NCI-H2081 treated with DMSO at 0.1 percent for 48 hours (cell line): Measurements from ENCODE around the gene RUFY1.
"Not testable (repeated sequence)": the region's sequence is repeated elsewhere in the genome, so short reads cannot be mapped to it uniquely, and the experiment has no call there.

Experiments
- DNase-seq: peaks from one replicate; lab custom pipeline; 2025; lab: John Stamatoyannopoulos, UW

The RUFY1 gene

DNA sequence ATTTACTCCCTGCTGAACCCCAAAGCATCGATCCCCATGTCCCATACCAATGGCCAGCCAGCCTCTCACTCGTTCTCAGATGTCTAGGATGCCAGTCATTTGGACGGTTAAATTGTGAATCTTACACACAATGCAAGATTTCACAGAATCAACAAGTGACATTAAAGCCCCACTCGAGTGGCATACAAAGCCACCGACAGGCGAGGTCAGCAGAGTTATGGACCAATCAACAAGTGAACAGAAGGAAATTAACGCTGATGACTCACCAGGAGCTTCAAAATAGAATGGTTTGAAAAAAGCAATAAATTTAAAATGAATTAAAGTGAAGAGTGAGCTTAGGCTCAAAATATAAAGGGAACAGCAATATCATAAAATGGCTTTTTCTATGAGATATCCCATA lies 8.2 kb upstream of the RUFY1 start:
- DNase-seq: no peak

DNA sequence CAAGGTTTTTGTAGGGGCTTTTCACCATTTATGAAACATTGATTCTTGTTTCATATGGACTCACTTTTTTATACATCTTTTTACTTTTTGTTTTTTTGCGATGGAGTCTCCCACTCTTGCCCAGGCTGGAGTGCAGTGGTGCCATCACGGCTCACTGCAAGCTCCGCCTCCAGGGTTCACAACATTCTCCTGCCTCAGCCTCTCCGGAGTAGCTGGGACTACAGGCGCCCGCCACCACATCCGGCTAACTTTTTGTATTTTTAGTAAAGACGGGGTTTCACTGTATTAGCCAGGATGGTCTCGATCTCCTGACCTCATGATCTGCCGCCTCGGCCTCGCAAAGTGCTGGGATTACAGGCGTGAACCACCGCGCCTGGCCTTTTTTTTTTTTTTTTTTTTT lies 7.1 kb upstream of the RUFY1 start:
- DNase-seq: not testable (repeated sequence)

DNA sequence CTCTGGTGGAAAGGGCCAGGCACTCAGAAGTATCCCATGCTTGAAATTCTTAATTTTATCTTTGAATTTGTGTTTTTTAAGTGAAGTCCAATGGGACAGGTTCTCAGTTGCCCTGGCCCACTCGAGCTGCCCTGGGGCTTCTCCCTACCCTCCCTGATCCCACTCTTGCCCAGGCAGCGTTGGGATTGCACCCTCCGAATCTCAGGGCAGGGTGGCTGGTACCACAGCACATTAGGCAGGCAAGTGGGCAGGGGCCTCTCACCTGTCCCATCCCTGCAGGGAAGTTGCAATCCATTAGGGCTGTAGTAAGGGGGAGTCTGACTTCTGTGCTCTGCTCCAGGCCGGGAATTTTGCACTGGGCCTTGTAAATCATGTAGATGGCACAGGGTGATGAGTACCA lies 2.7 kb downstream of the RUFY1 start:
- no peak for DNase-seq

DNA sequence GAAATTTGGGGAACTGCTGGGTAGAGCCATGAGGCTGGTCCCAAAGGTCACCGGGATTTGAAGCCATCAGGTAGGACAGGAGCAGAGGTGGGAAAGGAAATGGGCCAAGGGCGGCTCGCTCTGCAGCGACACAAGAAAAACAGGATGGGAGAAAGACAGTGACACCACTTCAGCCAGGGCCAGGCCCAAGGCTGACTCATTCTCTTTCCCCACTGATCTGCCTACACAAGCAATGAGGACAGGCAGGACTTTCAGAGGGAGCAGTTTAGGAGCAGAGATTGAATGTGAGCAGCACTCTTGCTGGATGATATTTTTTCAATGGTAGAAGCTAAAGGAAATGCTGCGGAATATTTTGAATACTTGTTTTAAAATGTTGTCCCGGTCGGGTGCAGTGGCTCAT lies 3.5 kb downstream of the RUFY1 start:
- DNase-seq: no peak

DNA sequence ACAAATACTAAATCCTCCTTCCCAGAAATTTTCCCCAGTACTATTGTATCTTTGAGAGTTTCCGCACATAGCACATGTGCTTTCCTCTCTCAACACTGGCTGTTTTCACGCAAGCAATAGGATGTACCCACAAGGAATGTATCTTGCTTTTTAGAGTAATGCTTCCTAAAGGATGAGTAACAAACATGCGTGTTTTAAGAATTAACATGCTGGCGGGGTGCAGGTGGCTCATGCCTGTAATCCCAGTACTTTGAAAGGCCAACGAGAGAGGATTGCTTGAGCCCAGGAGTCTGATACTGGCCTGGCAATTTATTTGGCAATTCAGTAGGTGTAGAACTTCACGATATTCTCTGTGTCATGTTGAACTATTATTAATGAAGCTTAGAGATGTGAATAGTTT lies 4.6 kb downstream of the RUFY1 start:
- no peak for DNase-seq

DNA sequence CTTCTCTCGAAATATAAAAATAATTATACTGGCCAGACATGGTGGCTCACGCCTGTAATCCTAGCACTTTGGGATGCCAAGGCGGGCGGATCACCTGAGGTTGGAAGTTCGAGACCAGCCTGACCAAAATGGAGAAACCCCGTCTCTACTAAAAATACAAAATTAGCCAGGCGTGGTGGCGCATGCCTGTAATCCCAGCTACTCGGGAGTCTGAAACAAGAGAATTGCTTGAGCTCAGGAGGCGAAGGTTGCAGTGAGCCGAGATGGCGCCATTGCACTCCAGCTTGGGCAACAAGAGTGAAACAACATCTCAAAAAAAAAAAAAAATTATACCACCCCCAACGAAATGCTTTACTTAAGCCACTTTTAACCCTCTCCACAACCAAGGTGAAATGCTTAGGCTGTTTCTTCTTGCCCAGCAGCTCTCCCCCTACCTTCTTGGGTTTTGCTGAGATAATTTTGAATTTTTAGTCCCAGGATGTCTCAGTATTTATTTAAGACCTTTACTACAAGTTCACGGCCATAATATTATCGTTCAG lies 8.0 kb downstream of the RUFY1 start:
- DNase-seq: not testable (repeated sequence)

DNA sequence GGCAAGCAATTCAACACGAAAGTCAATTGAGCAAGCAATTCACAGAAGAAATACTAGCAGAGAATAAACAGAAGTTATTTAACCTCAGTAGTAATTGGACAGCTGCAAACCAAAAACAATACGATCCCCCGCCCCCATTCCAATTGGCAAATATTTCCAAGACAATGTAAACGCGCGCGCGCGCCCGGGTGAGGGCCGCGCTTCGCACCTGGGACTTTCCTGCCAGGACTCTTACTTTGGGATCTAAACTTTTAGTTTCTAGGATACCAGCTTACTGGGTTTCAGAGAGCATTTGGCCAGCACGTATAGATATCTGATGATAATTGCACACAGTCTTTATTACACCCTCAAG lies 8.6 kb downstream of the RUFY1 start:
- DNase-seq: peak; percentile 37

DNA sequence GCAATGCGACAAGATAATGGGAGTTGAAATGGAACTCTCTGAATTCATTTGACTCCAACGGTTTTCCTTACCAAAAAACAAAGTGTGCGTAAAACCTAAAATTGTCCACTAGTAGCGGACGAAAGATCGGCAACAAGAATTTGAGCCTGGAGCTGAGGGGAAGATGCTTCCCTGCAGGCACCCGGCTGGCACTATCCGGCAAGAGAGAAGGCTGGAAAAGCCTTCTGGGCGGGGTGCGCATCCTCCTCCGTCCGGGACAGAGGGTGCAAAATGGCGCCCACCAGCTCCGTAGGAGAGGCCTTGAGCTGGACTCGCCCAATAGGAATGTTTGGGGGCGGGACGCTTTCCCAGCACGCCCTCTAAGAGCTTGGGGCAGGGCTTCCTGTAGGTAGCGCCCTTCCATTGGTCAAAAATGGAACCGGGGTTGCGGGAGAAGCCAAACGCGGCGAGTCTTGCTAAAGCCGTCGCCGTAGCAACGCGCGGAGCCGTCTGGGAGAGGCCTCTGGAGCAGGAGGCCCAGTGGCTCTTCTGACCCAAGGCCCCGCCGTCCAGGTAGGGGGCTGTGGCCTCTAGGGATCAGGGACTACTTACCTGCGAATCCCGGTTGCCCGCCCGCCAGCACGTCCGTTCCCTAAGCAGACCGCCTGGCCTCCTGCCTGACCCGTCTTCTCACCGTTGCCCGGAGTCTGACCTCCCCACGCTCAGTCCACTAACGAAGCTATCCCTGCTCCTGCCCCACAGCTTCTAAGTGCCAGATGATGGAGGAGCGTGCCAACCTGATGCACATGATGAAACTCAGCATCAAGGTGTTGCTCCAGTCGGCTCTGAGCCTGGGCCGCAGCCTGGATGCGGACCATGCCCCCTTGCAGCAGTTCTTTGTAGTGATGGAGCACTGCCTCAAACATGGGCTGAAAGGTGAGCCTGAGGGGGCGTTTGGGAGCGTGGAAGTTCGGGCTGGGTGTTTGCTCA lies 9.2 kb downstream of the RUFY1 start:
- peak; percentile 90 for DNase-seq

DNA sequence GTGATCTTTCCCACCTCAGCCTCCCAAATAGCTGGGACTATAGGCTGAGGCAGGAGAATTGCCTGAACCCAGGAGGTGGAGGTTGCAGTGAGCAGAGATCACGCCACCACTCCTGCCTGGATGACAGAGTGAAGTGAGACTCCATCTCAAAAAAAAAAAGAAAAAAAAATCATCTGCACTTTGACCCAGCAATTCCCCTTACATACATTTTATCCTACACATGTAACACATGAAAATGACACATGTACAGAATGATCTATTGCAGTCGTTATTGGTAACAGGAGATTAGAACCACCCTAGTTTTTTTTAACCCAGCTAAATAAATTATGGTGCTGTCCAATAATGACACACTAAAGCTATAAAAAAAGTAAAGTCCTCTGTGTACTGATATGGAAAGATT lies 14.2 kb downstream of the RUFY1 start:
- no peak for DNase-seq

DNA sequence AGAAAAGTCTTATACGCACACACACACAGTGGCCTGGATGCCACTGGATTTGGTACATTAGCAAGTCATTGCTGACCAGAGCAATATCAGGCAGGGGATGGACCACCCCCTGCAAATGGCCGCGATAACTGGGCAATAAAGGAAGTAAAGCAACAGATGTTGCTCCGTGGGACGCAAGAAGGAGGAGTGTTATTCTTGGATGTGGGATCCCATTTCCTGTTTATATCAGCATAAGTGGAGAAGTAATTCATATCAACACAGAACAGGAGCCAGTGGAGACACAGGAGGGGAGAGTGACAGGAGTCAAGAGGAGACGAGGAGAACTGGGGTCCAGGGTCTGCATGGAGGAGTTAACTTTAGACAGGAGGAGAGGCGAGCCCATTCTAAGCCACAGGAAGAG lies 18.4 kb downstream of the RUFY1 start:
- no peak for DNase-seq

DNA sequence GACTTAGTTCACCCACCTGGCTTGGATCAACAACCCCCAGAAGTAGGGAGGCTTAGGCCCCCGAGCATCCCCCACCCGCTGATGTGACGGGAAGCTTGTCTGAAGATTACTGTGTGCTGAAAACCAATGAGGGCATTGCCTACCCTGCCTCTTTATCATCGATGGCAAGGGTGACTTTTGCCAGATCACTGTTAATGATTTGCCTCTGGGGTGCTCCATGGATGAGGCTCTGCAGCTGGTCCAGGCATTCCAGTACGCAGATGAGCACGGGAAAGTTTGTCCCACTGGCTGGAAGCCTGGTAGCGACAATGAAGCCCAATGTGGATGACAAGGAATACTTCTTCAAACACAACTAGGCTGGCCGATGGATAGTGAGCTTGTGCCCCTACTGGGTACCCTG lies 22.0 kb downstream of the RUFY1 start:
- DNase-seq: no peak

DNA sequence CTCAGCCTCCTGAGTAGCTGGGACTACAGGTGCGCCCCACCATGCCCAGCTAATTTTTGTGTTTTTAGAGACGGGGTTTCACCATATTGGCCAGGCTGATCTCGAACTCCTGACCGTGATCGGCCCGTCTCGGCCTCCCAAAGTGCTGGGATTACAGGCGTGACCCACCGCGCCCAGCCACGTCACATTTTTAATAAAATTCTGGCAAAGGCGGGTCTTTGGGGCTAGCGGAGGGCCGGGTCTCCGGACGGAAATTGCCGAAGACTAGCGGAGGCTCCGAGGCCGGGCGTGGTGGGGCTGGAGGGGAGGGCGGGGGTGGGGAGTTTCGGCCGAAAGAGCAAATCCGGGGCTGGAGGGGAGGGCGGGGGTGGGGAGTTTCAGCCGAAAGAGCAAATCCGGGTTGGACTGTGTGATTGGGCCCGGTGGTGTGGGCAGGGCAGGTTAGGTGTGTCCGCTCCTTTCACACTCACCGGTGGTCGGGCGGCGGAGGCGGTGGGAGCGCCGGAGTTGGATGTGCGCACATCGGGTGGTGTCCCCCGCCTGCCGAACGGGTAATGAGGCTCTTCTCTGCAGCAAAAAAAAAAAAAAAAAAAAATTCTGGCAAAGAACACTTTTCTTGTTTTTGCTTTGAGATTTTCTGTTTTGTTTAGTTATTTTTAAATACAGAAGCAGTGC lies 27.1 kb downstream of the RUFY1 start:
- no peak for DNase-seq

DNA sequence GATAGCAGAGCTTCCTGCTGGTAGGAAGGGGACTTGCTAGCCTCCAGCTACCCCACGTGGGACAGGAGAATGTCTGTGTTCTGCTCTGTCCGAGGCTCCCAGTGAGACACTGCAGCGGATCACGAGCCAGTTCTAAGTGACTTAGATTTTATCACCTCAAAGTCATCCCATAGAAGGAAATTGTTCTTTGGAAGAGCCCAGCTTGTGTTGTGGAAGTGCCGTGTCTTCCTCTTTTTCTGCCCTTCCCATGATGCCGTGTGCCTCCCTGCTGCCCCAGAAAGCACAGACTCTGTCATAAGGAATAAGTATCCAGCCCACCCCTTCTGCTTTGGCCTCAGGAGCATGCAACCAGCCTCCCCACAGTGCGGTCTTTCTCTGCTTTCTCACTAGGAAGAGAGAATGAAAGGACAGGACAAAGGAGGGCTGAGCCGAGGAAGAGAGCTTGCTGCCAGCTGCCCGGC lies 35.6 kb downstream of the RUFY1 start:
- DNase-seq: no peak

DNA sequence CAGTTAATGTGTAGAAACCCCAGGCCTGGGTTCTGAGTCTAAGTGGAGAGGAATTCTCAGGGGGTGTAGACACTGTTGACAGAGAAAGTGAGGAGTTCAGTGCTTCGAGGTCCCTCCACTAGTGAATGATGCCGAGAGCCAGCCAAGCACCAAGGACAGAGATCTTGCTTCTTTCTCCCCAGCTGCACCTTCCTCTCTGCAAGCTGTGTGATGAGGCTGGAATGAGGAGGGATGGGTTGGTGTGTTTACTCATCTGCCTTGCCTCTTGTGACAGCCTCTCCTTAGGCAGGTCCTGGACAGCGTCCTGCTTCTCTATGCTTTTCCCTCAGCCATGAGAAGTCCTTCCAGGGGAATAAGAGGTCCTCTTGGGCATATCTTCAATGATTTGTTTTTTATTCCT lies 37.8 kb downstream of the RUFY1 start:
- no peak for DNase-seq

DNA sequence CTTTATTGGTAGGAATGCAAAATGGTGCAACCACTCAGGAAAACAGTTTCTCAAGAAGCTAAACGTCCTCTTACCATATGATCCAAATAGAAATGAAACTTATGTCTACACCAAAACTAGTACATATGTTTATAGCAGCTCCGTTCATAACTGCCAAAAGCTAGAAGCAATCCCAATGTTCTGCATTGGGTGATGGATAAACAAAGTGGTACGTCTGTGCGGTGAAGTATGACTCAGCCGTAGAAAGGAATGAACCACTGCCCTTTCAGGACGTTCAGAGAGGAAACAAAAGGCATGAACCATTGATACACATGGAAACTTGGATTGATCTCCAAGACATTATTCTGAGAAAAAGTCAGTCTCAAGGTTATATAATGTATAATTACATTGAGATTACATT lies 45.6 kb downstream of the RUFY1 start:
- DNase-seq: no peak

DNA sequence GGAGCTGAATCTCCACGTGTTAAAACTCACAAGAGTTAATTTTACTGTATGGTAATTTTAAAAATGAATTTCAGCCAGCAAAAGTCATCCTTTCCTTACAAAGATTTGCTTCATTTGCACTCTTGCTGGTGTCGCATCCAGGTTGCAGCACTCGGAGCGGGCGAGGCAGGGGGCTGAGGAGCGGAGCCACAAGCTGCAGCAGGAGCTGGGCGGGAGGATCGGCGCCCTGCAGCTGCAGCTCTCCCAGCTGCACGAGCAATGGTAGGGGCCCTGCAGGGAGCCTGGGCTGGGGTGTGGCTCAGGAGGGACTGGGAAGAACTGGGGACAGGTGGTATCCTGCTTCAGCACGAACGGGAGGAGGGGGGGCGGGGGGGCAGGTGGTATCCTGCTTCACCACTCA lies 46.1 kb downstream of the RUFY1 start:
- DNase-seq: no peak

DNA sequence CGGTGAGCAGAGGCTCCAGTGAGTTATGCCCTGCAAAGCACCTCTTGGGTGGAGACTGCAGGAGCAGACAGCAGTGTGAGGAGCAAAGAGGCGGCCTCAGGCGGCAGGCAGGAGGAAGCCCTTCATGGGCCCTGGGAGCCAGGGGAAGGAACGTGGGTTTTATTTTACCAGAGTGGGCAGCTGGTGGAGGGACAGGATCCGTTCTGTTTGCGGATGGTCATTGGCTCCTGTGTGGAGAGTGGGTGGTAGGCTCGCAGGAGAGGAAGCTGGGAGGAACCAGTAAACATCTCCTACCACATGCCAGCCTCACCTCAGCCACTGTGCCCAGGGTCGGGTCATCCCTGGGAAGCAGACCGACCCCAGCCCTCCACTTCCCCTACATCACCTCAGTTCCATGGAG lies 48.7 kb downstream of the RUFY1 start:
- no peak for DNase-seq

DNA sequence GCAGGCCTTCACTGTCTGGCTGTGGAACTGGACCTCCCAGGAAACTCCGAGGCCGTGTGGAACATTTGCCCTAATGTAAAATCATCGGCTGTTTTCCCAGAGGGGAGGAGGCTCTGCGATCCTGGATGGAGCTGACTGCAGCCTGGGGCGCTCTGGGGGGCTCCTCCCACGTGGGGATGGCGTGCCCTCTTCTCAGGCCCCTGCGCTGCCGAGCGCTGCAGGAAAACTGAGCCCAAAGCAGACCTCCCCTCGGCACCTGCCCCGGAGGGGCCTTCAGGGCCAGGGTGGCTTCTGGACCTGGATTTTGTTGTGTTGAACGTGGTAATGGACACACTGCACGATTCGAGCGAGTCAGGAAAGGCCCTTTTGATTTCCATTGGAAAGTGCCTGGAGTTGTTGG lies 49.2 kb downstream of the RUFY1 start:
- no peak for DNase-seq

DNA sequence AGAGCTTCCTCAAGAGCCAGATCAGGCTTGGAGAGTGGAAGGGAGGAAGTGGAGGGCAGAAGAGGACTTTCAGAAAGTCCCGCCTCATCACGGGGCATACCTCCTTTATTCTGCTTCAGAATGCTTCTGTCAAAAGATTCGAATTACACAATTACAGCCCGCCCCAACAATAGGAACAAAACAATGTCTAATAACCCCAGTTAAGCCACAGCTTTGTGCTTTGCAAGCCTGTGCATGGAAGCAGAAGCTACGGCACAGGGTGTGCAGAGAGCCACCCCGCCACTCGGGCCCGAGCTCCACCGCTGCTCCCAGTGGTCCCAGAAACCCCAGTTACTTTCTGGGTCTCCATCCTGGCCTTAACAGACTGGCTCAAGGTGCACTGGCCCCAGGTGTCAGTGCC lies 49.6 kb downstream of the RUFY1 start:
- DNase-seq: no peak

DNA sequence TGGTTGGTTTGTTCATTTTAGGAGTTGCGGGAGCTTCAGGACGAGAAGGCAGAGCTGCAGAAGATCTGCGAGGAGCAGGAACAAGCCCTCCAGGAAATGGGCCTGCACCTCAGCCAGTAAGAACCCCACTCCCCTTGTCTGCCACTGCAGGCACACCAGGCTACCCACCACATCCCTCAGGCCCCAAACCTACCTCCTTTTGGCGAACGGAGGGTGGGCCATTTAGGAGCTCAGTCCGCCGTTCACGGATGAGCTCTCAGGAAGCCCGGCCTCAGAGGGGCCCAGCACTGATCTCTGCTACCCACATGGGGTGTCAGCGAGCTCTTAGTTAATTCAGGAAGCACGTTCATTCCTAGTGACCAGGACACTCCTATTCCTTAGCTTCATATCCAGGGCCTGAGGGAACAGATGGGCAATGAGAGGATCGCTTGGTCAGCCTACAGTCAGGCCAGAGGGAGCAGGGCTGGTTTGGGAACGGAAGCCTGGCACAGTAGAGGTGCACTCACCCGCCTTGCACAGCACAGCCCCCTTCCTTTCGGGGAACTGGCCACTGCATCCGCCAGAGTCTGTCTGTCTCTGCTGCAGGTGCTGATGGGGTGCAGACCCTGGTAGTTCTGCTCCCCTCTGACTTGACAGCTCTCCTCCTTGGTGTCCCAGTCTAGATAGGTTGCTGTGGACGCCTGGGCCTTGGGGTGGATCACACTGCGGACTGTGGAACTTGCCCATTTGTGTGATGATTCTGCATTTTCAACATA lies 51.7 kb downstream of the RUFY1 start:
- DNase-seq: no peak

DNA sequence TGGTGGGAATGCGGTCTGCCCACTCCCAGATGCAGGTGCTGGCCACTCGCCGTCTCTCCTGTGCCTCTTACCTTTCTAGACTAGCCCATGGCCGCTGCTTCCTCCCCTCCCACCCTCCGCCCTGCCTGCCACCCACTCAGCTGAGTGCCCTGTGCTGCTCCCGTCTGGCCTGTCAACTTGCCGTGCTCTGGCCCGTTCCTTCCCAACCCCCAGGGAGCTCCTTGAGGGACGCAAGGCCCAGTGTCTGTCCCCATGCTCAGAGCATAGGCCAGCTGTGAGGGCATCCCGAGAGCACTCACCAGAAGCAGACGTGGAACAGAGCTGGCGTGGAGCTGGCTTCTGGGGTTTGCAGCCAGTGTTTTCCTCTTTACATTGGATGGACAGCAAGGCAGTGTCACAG lies 53.0 kb downstream of the RUFY1 start:
- no peak for DNase-seq

DNA sequence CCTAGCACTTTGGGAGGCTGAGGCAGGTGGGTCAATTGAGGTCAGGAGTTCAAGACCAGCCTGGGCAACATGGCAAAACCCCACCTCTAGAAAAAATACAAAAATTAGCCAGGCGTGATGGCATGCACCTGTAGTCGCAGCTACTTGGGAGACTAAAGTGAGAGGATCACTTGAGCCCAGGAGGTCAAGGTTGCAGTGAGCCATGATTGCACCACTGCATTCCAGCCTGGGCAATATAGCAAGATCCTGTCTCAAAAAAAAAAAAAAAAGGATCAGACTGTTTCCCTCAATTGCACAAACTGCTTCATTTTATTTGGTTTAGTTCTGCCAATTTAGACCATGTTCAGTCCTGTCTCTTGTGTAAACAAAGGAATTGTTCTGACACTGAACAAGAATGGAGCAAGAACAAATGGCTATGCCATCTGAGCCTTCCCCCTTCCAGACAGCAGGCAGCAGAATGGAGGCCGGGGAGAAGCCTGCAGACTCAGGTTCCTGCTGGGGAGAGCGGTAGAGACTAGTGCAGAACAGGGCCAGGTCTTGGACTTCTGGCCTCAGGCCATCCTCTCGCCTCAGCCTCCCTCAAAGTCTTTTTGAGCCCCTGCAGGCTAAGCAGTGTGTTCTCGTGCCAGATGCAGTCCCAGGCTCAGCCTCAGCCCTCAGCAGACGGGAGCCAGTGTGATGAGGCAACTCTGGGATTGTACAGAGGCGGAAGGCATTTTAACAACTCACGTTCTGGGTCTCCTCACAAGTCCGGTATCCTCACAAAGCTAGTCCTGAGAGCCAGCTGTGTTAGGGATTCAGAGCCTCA lies 54.9 kb downstream of the RUFY1 start:
- DNase-seq: no peak
